ENCODE results near the gene CDC37L1.

- no peak for TF ChIP-seq MAX (IDR thresholded peaks at IDR 0.05; ENCODE audit: low read depth)
- TF ChIP-seq CTCF (IDR thresholded peaks at IDR 0.05), result no peak
- no peak for TF ChIP-seq EP300 (IDR thresholded peaks at IDR 0.05; ENCODE audit: borderline replicate concordance in 1 of 2, low read depth in 1 of 2, low read length in 1 of 2)
- no peak for TF ChIP-seq POLR2AphosphoS5 (IDR thresholded peaks at IDR 0.05; ENCODE audit: low read depth, low read length)
- no peak for TF ChIP-seq EZH2phosphoT487 (IDR thresholded peaks at IDR 0.05; ENCODE audit: borderline replicate concordance, low read depth)
- TF ChIP-seq REST (IDR thresholded peaks at IDR 0.05; ENCODE audit: low read depth, low read length), result no peak
- TF ChIP-seq RCOR1 (IDR thresholded peaks at IDR 0.05; ENCODE audit: low read length), result no peak
- no peak for TF ChIP-seq MXI1 (IDR thresholded peaks at IDR 0.05; ENCODE audit: low read depth, low read length)
- no peak for TF ChIP-seq SMC3 (IDR thresholded peaks at IDR 0.05; ENCODE audit: low read depth, low read length)
- TF ChIP-seq IRF3 (IDR thresholded peaks at IDR 0.05; ENCODE audit: low read depth, low read length), result no peak
- no peak for TF ChIP-seq ZBTB33 (IDR thresholded peaks at IDR 0.05; ENCODE audit: borderline replicate concordance, low read depth)
Measured at GRCh38 chr9:4717815-4718214, 38.4 kb downstream of the CDC37L1 start.
